Parathyroid adenoma (tissue), 2 donors: ENCODE data around the gene KRTAP2-1.
"Not testable (repeated sequence)": the region's sequence is repeated elsewhere in the genome, so short reads cannot be mapped to it uniquely, and the experiment has no call there.

Experiments
- H2AFZ ChIP-seq: fragments of 300-600 bp; sonication (generic); one replicate; pipeline ENCODE4 v1.7.0; 2017; ENCODE audit warnings: antibody characterized with exemption, mild to moderate bottlenecking
- H3K27ac ChIP-seq: fragments of 300-600 bp; sonication (generic); one replicate; pipeline ENCODE4 v1.7.0; 2017
- H3K27me3 ChIP-seq: fragments of 300-600 bp; sonication (generic); one replicate; pipeline ENCODE4 v1.7.0; 2017; ENCODE audit warnings: low read length; ENCODE audit not compliant: control insufficient read depth, insufficient read depth
- H3K36me3 ChIP-seq: fragments of 300-600 bp; sonication (generic); one replicate; pipeline ENCODE4 v1.7.0; 2017; ENCODE audit warnings: low read length; ENCODE audit not compliant: control insufficient read depth, insufficient read depth
- H3K4me1 ChIP-seq: fragments of 300-600 bp; sonication (generic); one replicate; pipeline ENCODE4 v1.7.0; 2017; ENCODE audit warnings: control low read depth
- H3K4me2 ChIP-seq: fragments of 300-600 bp; sonication (generic); one replicate; pipeline ENCODE4 v1.7.0; 2017; ENCODE audit warnings: low read length
- H3K4me3 ChIP-seq: fragments of 300-600 bp; sonication (generic); one replicate; pipeline ENCODE4 v1.7.0; 2017; ENCODE audit warnings: low read depth, low read length
- H3K79me2 ChIP-seq: fragments of 300-600 bp; sonication (generic); one replicate; pipeline ENCODE4 v1.7.0; 2017; ENCODE audit warnings: control low read depth
- H3K9ac ChIP-seq: fragments of 300-600 bp; sonication (generic); one replicate; pipeline ENCODE4 v1.7.0; 2017; ENCODE audit warnings: mild to moderate bottlenecking
- H3K9me3 ChIP-seq: fragments of 300-600 bp; sonication (generic); one replicate; pipeline ENCODE4 v1.7.0; 2017; ENCODE audit warnings: low read length; ENCODE audit not compliant: control insufficient read depth
- CTCF ChIP-seq: fragments of 300-600 bp; sonication (generic); IDR thresholded peaks from one replicate; pipeline ENCODE4 v1.7.0; 2017; ENCODE audit warnings: antibody characterized with exemption, mild to moderate bottlenecking
- donor health status: primary hyperparathyroidism.

The KRTAP2-1 gene

DNA sequence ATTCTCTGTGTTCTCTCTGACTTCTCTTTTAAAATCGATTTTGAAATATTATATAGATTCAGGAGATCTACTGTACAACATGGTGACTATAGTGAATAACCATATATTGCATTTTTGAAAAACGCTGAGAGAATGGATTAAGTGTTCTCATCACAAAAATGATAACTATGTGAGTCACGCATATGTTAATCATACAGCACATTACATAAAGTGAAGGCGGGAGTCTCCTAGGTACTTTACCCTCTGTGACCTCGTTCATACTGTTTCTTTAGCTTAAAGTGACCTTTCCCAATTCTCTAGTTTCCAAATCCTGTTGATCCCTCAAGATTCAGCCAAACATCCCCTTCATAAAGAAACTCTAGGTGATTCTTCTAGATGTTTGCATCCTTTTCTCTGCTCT, 44.3 kb downstream of the KRTAP2-1 start:
- Histone ChIP-seq H2AFZ (no peak overlapping the region), H3K9ac (no peak overlapping the region), H3K27ac (no peak overlapping the region), H3K79me2 (no peaks in the 10 kb centered on the region), H3K36me3 (no peaks in the 10 kb centered on the region), H3K4me2 (no peak overlapping the region), H3K4me3 (no peak overlapping the region), H3K9me3 (no peaks in the 10 kb centered on the region), H3K27me3 (no peaks in the 10 kb centered on the region), H3K4me1 (no peaks in the 10 kb centered on the region)
- TF ChIP-seq CTCF = no peak

- Histone ChIP-seq H3K4me2 (no peak overlapping the region), H3K9me3 (no peaks in the 10 kb centered on the region)
These were observed 45.3 kb downstream of the KRTAP2-1 start for GRCh38 chr17:41001795-41002194.

DNA sequence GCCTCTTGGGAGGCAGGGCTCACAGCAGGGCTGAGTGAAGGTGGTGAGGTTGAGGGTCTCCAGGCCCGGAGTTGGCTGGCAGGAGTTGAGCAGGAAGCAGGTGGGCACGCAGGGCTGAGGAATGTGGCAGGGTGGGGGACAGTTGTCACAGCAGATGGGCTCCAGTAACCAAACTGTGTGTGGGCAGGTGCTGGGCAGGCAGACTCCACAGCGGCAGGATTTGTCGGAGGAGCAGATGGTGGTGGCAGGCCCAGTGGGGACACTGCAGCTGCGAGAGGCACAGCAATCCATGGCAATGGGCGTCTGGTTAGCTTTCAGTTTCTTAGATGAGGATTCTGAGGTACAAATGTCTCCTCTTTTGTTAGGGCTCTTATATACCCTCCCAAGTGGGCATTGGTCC, 47.6 kb downstream of the KRTAP2-1 start, which contains the start of gene KRTAP3-2:
TSS of gene KRTAP3-2 (minus strand) at position 344 of the 400 bp plus-strand sequence. CDS start at position 291, 53 bp downstream.
- not testable (repeated sequence) for H3K9ac ChIP-seq, H3K4me1 ChIP-seq, H3K36me3 ChIP-seq, H3K27me3 ChIP-seq, H2AFZ ChIP-seq, H3K9me3 ChIP-seq, H3K79me2 ChIP-seq, H3K4me3 ChIP-seq, H3K4me2 ChIP-seq, H3K27ac ChIP-seq

More at GRCh38 chr17:41001795-41002194, 45.3 kb downstream of the KRTAP2-1 start:
- H3K4me1 ChIP-seq = no peaks in the 10 kb centered on the region
- H3K36me3 ChIP-seq = no peaks in the 10 kb centered on the region
- H3K27ac ChIP-seq = no peak overlapping the region
- H3K27me3 ChIP-seq = no peaks in the 10 kb centered on the region
- no peak overlapping the region for H3K9ac ChIP-seq
- no peak for TF ChIP-seq CTCF
- H3K4me3 ChIP-seq = no peak overlapping the region
- H3K79me2 ChIP-seq = no peaks in the 10 kb centered on the region
- H2AFZ ChIP-seq = no peak overlapping the region

- no peak overlapping the region for H3K27ac ChIP-seq
- H3K4me3 ChIP-seq = no peak overlapping the region
- H3K9ac ChIP-seq = no peak overlapping the region
- no peak overlapping the region for H3K4me2 ChIP-seq
- no peaks in the 10 kb centered on the region for H3K27me3 ChIP-seq
- H3K79me2 ChIP-seq = no peaks in the 10 kb centered on the region
- H3K36me3 ChIP-seq = no peaks in the 10 kb centered on the region
- no peaks in the 10 kb centered on the region for H3K9me3 ChIP-seq
- H3K4me1 ChIP-seq = no peaks in the 10 kb centered on the region
- H2AFZ ChIP-seq = no peak overlapping the region
- TF ChIP-seq CTCF = no peak
These were observed 49.8 kb downstream of the KRTAP2-1 start for GRCh38 chr17:40997361-40997760.

DNA sequence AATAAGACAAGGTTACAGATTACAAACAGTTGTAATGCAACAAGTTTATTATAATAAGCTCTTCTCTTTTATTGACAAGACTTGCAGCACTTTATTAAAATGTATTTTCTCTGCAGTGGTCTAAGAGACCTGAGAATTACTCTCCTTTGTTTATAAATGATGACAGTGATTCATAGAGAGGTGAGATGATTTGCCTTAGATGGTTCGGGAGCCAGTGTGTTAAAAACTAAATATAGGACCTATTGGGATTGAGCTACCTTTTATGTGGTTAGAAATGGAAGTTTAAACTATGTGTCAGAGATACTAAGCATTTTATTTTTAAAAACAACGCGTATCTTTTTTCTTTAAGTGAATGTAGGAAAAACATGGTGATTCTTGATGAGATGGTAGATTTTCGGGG, 50.3 kb downstream of the KRTAP2-1 start:
- H2AFZ ChIP-seq = no peak overlapping the region
- H3K27me3 ChIP-seq = no peaks in the 10 kb centered on the region
- no peak for TF ChIP-seq CTCF
- no peak overlapping the region for H3K4me3 ChIP-seq
- H3K27ac ChIP-seq = no peak overlapping the region
- no peak overlapping the region for H3K4me2 ChIP-seq
- H3K4me1 ChIP-seq = no peaks in the 10 kb centered on the region
- no peak overlapping the region for H3K9ac ChIP-seq
- no peaks in the 10 kb centered on the region for H3K9me3 ChIP-seq
- H3K79me2 ChIP-seq = no peaks in the 10 kb centered on the region
- no peaks in the 10 kb centered on the region for H3K36me3 ChIP-seq
